H1 (cell line): ENCODE data around the gene CDC7. TPM values are rescaled to one million over a fixed set of nuclear protein-coding genes. Genes with fewer than 3 reads are reported as not detected.

Source experiments
- BCL11A ChIP-seq, 2 experiments: IDR thresholded peaks; one replicate each; pipeline ENCODE4 v1.6.1; 2011; ENCODE audit warnings: low read depth in 2 of 2, low read length in 2 of 2, mild to moderate bottlenecking in 2 of 2
- CHD7 ChIP-seq: fragments of 300-600 bp; sonication (generic); IDR thresholded peaks from 2 replicates; pipeline ENCODE4 v1.7.1; 2012; ENCODE audit warnings: low read length, moderate library complexity, mild to moderate bottlenecking, inconsistent platforms; ENCODE audit not compliant: insufficient replicate concordance
- CTCF ChIP-seq, 3 experiments: IDR thresholded peaks; 1 replicate in 2 of 3; 2 replicates in 1 of 3; pipeline versions ENCODE4 v1.5.1 to v1.6.1; 2011; ENCODE audit warnings: low read length in 3 of 3, mild to moderate bottlenecking in 3 of 3, inconsistent platforms in 2 of 3, low read depth in 1 of 3, moderate library complexity in 1 of 3; ENCODE audit not compliant: insufficient read depth in 1 of 3; ENCODE audit errors: control extremely low read depth in 1 of 3
- EZH2 ChIP-seq: fragments of 200-600 bp; sonication (generic); IDR thresholded peaks from 2 replicates; pipeline ENCODE4 v1.7.1; 2012; ENCODE audit warnings: low read depth, mild to moderate bottlenecking, moderate library complexity, low read length, inconsistent platforms; ENCODE audit not compliant: severe bottlenecking
- KDM5A ChIP-seq: fragments of 200-600 bp; IDR thresholded peaks from 2 replicates; pipeline ENCODE4 v1.7.1; 2012; ENCODE audit warnings: mild to moderate bottlenecking, low read length, inconsistent platforms, mixed read lengths
- NRF1 ChIP-seq: IDR thresholded peaks from 2 replicates; pipeline ENCODE4 v1.6.1; 2011; ENCODE audit warnings: mild to moderate bottlenecking, low read depth, low read length, improper control_type of control experiment
- RNF2 ChIP-seq: fragments of 200-900, 300-1000 bp; sonication (generic); IDR thresholded peaks from 2 replicates; pipeline ENCODE4 v1.7.1; 2016; ENCODE audit warnings: borderline replicate concordance, low read depth, mild to moderate bottlenecking, antibody characterized with exemption, low read length; ENCODE audit not compliant: poor library complexity, severe bottlenecking; ENCODE audit errors: missing control alignments
- polyA plus RNA-seq, 7 experiments: library from polyadenylated mRNA; depleted of rRNA in 3 of 7; stranded (reverse) in 5 of 7; unstranded in 2 of 7; fragments of >200 nt in 5 of 7; fragments of 200-250 nt in 2 of 7; gene quantifications; 1 replicate in 5 of 7; 2 replicates in 1 of 7; 4 replicates in 1 of 7; pipeline versions ENCODE4 v1.2.1 to v1.2.3, GENCODE V29; 2011 to 2013; ENCODE audit warnings: missing spikeins in 2 of 7, mixed read lengths in 2 of 7
- total RNA-seq: library from RNA; stranded (reverse); fragmentation: NEBNext Ultra II Directional; extraction: Animal tissue kit (Norgen Biotek cat#: 25700); gene quantifications from 2 replicates; pipeline ENCODE4 v1.2.1, GENCODE V29; 2021

Gene CDC7
- total and polyA plus RNA-seq, 2 of the 8 experiments (the other 6 are each of a cell fraction or from before 2014, with no cell fraction given): 12.2 to 34.4 TPM

GRCh38 chr1:91503332-91503900 lies 2.8 kb downstream of the CDC7 start (continued):
- TF ChIP-seq CHD7: no peak
- no peak for TF ChIP-seq RNF2
- no peak for TF ChIP-seq EZH2
- TF ChIP-seq BCL11A (IDR thresholded peaks at IDR 0.05; ENCODE audit: low read depth in 2 of 2, low read length in 2 of 2): no peak
- TF ChIP-seq CTCF (IDR thresholded peaks at IDR 0.05; ENCODE audit: control extremely low read depth in 1 of 3, insufficient read depth in 1 of 3, low read depth in 1 of 3, low read length in 3 of 3): no peak
- no peak for TF ChIP-seq NRF1
- TF ChIP-seq KDM5A: no peak
